NOMO-1 treated with DMSO at 0.1 percent for 48 hours (cell line): ENCODE measurements around the gene HMBS.
A peak's percentile ranks its signal among the peaks of the same experiment; 100 is the strongest.
"Not testable (repeated sequence)": the region's sequence is repeated elsewhere in the genome, so short reads cannot be mapped to it uniquely, and the experiment has no call there.

ENCODE experiments used
- DNase-seq: peaks from one replicate; lab custom pipeline; 2025; ENCODE audit not compliant: unreplicated experiment; lab: John Stamatoyannopoulos, UW

The HMBS gene

GRCh38 chr11:119084663-119085436, at the start of gene HMBS:
TSS of gene HMBS (plus strand) at chr11:119084881. CDS start at chr11:119085034, 153 bp downstream.
- DNase-seq, result peak; percentile 96

DNA sequence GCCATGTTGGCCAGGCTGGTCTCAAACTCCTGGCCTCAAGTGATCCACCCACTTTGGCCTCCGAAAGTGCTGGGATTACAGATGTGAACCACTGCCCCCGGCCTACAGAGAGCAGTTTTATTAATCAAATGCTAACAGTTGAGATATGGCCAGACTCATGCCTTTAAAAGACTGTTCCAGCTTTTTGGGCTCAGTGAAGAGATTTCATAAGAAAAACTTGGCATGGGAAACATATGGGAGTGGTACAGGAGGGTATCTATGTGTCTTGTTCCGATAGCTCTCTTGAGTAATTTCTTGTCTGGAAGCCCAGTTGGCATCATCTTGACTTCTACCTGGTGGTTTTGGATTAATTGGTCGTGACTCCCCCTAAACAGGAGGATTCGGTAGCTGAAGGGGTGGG, 45.8 kb upstream of the HMBS start:
- DNase-seq, result no peak

GRCh38 chr11:119039471-119039870, 45.2 kb upstream of the HMBS start:
- DNase-seq, result not testable (repeated sequence)

DNA sequence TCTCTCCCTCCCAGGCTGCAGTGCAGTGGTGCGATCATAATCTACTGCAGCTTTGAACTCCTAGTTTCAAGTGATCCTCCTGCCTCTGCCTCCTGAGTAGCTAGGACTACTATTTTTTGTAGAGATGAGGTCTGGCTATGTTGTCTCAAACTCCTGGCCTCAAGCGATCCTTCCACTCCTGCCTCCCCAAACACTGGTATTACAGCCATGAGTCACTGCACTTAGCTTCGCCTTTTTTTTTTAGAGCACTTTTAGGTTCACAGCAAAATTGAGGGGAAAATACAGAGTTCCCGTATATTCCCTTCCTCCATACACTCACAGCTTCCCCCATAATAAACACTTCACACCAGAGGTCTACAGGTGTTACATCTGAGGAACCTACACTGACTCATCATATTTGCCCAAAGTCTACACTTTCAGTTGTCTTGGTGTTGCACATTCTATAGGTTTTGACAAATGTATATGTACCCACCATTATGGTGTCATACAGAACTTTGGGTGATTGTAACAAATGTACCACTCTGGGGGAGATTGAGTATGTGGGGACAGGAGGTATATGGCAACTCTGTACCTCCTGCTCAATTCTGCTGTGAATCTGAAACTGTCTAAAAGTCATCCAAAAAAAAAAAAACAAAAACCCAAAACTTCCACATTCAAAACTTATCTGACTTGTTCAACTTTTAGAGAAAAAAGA, 42.7 kb upstream of the HMBS start:
- DNase-seq, result no peak

DNA sequence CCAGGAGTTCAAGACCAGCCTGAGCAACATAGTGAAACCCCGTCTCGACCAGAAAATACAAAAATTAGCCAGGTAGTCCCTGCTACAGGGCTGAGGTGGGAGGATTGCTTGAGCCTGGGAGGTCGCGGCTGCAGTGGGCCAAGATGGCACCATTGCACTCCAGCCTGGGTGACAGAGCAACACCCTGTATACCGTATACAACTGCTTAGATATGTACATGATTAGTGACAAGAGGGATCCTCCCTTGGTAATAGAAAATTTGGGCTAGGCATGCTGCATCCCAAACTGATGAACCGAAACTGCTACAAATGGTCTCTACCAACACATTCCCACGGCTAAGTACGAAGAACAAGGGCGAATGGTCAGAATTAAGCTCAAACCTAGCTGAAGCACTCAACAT, 41.8 kb upstream of the HMBS start:
- DNase-seq, result no peak

- DNase-seq, result no peak
Observed at GRCh38 chr11:119044708-119045107, 40.0 kb upstream of the HMBS start.

- no peak for DNase-seq
Observed at GRCh38 chr11:119046489-119046888, 38.2 kb upstream of the HMBS start.

DNA sequence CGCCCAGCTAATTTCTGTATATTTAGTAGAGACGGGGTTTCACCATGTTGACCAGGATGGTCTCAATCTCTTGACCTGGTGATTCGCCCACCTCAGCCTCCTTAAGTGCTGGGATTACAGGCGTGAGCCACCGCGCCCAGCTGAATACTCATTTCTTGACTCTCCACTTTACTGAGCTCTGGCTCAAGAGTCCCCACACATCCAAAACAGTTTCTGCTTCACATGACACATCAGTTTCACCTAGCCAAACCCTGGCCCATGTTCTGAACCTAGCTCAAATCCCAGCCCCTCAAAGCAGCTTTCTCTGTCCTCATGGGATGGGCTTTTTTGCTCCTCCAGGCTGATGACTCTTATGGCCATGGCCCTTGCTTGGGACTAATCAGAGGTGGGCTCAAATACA, 37.5 kb upstream of the HMBS start:
- DNase-seq, result no peak

GRCh38 chr11:119048644-119049043, 36.0 kb upstream of the HMBS start:
- DNase-seq, result no peak

- no peak for DNase-seq
Observed at GRCh38 chr11:119049081-119049480, 35.6 kb upstream of the HMBS start.

DNA sequence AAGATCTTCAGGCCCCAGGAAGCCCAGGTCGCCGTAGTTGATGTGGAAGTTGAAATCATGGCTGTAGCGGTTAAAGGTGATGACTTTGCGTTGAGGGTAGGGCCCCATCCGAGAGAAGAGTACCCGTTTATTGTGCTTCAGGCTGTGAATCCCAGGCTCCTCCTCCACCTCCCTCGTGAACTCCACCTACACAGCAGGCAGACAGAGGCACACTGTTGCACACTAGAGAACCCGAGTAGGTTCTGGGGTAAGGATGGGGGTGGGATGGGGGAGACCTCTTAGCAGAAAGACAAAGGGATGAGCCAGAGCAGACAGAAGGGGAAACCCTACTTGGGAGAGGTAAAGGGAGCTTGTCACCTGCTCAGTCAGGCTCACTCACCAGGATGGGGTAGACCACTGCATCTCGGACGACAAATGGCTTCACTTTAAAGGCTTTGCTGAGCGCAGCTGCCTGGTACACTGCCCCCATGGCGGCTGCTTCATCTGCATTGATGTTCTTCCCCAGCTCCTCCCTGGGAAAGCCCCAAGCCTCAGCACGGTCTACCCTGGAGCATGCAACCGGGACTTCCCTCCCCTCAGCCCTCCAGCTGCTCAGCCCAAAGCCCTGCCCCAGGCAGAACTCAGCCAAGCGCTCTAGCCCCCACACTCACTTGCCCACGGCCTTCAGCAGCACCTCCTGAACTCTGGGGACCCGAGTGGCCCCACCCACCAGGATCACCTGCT, 33.1 kb upstream of the HMBS start:
- DNase-seq, result no peak

DNA sequence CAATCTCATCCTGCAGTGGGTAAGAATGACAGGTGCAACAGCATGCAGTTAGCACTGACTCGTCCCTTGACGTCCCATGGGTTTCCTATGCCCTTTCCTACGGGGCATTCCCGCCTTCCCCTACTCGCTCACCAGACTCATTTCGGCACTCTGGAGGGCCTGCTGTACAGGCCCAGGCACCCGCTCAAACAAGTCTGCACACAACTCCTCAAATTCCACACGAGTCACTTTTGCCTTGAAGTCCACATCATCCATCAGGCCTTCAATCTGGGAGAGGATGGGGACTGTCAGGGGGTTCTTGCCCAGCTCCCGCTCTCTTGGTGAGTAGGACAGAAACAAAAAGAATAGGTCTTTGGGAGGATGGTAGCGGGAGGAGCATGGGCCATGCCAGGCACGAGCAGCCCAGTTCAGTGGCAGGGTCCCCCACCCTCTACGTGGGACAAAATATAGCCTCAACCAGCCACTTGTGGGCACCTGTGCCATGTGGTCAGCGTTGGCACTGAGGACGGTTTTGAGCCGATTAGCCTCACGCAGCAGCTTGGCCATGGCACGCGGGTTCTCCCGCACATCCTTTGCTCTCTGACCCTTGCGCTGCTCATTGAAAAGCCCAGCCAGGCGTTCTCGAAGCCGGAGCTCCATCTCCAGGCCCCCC, 32.4 kb upstream of the HMBS start:
- DNase-seq, result no peak

- no peak for DNase-seq
Observed at GRCh38 chr11:119054418-119054817, 30.3 kb upstream of the HMBS start.

GRCh38 chr11:119055901-119056300, 28.8 kb upstream of the HMBS start:
- peak; percentile 29 for DNase-seq

DNA sequence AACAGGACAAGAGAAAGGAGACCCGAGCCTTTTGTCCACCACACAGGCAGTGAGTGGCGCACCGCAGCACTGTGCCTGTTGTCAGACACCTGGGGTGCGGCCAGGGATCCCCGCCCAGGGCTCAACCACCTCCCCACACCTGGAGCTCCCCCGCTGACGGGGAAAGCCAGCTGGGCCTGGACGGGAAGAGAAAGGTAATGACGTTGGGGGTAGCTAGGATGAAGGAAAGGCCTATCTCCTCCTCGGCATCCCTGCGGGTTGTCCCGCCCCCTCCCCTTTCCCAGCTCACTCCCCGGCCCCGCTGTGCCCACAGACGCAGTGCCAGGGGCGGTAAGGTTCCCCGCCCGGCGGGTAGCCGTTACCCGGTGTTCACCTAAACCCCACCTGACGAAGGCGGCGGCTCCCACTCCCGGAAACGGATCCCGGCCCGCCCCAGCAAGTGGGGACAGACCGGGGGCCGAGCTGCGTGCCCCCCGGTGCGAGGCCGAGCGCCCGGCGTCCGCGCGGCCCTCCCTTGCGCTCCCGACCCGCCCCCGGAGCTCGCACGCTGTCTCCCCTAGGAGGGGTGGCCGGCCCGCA, 28.2 kb upstream of the HMBS start:
- no peak for DNase-seq

- peak; percentile 96 for DNase-seq
Observed at GRCh38 chr11:119057000-119057769, 27.5 kb upstream of the HMBS start, which contains the start of gene HYOU1. TSS of gene HYOU1 (minus strand) at chr11:119057205. CDS start at chr11:119056160, 1,045 bp downstream.

GRCh38 chr11:119059128-119059527, 25.6 kb upstream of the HMBS start:
- not testable (repeated sequence) for DNase-seq

- no peak for DNase-seq
Observed at GRCh38 chr11:119061256-119061655, 23.4 kb upstream of the HMBS start.

- DNase-seq, result no peak
Observed at GRCh38 chr11:119062779-119063178, 21.9 kb upstream of the HMBS start.

DNA sequence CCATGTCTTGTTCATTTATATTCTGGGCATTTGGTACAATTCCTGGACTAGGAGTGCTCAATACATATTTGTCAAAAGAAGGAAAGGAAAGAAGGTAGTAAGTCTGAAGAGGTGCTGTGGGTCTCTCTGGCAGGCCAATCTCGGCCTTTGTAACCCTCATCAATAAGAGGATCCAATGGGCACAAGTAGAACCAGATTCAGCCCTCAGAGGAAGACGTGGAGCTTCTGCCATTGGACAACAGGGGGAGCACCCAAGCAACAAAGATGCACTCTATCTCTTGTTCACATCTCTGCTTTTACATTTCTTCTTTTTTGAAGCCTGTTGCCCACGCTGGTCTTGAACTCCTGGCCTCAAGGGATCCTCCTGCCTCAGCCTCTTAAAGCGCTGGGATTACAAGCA, 19.3 kb upstream of the HMBS start:
- peak; percentile 43 for DNase-seq
